ENCODE results near the gene MRPL36. TPM values are rescaled to one million over a fixed set of nuclear protein-coding genes. Genes with fewer than 3 reads are reported as not detected.

The MRPL36 gene
- total RNA-seq, 1 donor from 2014 or later = 50.1 TPM

GRCh38 chr5:1831677-1832313 is 32.2 kb upstream of the MRPL36 start:
- DNase-seq (ENCODE audit: extremely low spot score in 2 of 2) = no peak
- intact Hi-C loops (cut with DNase I) = no loop called here

DNA sequence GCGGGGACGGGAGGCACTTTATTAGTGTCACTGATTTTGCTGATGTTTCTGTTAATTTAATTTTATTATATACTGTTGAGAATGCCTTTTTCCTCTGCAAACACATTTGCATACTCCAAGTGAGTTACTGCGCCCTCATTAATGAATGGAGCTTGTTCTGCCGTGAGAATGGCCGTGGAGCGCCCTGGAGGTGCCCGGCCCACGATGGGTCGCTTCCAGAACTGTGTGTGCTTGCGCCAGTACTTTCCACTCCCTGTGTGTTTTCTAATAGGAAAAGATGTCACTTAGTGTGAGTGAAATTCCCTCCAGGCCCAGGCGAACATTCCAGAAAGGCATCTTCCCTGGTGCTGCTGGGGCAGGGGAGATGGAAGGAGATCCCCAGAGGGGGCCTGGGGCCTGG is 31.6 kb upstream of the MRPL36 start:
- no peak overlapping the region for H3K4me3 ChIP-seq
- TF ChIP-seq POLR2AphosphoS5 (IDR thresholded peaks at IDR 0.05; ENCODE audit: insufficient read depth in 1 of 2, low read depth in 1 of 2) (no peak), POLR2A (IDR thresholded peaks at IDR 0.05) (no peak), CTCF (IDR thresholded peaks at IDR 0.05) (no peak)
- H3K27me3 ChIP-seq = no peaks in the 10 kb centered on the region
- intact Hi-C loops (cut with DNase I) = no loop called here
- H3K4me1 ChIP-seq = no peaks in the 10 kb centered on the region
- no peak for DNase-seq (ENCODE audit: extremely low spot score in 2 of 2)
- no peak overlapping the region for H3K27ac ChIP-seq
- no peaks in the 10 kb centered on the region for H3K36me3 ChIP-seq
- H3K9me3 ChIP-seq = no peaks in the 10 kb centered on the region

More at GRCh38 chr5:1831677-1832313, 32.2 kb upstream of the MRPL36 start:
- no peak for TF ChIP-seq POLR2A (IDR thresholded peaks at IDR 0.05)
- TF ChIP-seq CTCF (IDR thresholded peaks at IDR 0.05) = no peak
- no peak for TF ChIP-seq POLR2AphosphoS5 (IDR thresholded peaks at IDR 0.05; ENCODE audit: insufficient read depth in 1 of 2, low read depth in 1 of 2)
- H3K27me3 ChIP-seq = no peaks in the 10 kb centered on the region
- H3K27ac ChIP-seq = no peak overlapping the region
- no peaks in the 10 kb centered on the region for H3K9me3 ChIP-seq
- H3K36me3 ChIP-seq = no peaks in the 10 kb centered on the region
- H3K4me1 ChIP-seq = no peaks in the 10 kb centered on the region
- no peak overlapping the region for H3K4me3 ChIP-seq

DNA sequence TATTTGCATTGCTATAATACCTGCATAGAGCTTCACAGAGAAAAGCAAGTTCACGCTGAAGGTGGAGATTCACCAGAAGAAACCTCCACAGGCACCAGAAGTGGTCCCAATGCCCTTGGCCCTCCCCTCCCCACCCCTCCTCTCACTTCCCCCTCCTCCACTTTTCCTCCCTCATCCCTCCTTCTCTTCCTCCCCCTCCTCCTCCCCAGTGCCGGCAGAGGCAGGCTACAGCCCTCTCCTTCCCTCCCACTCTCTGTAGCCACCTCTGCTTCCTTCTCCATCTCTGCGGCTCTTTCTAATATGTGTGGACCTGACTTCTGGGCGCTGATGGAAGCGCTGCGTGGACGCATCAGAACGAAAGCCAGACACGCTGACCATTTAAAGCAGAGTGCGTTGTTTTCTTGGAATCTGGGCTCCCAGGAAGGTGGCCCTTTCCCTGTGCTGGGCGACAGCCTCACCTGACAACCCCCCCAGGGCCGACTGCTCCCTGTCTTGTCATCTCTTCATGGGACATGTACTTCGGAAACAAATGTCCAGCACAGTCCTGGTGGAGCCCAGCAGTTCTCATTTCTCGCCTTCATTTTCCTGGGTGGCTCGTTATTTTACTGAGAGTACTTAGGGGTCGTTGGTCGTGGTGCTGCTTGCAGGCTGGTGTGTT is 31.1 kb upstream of the MRPL36 start:
- Histone ChIP-seq H3K9me3 (no peaks in the 10 kb centered on the region), H3K4me1 (no peaks in the 10 kb centered on the region), H3K27me3 (no peaks in the 10 kb centered on the region), H3K4me3 (no peak overlapping the region), H3K36me3 (no peaks in the 10 kb centered on the region), H3K27ac (no peak overlapping the region)
- no peak for TF ChIP-seq CTCF (IDR thresholded peaks at IDR 0.05)
- no peak for TF ChIP-seq POLR2A (IDR thresholded peaks at IDR 0.05)
- no peak for TF ChIP-seq POLR2AphosphoS5 (IDR thresholded peaks at IDR 0.05; ENCODE audit: insufficient read depth in 1 of 2, low read depth in 1 of 2)
- DNase-seq (ENCODE audit: extremely low spot score in 2 of 2) = no peak
- intact Hi-C loops (cut with DNase I) = no loop called here

GRCh38 chr5:1827886-1828397 is 28.3 kb upstream of the MRPL36 start:
- intact Hi-C loops (cut with DNase I) = no loop called here
- no peak overlapping the region for H3K27ac ChIP-seq

DNA sequence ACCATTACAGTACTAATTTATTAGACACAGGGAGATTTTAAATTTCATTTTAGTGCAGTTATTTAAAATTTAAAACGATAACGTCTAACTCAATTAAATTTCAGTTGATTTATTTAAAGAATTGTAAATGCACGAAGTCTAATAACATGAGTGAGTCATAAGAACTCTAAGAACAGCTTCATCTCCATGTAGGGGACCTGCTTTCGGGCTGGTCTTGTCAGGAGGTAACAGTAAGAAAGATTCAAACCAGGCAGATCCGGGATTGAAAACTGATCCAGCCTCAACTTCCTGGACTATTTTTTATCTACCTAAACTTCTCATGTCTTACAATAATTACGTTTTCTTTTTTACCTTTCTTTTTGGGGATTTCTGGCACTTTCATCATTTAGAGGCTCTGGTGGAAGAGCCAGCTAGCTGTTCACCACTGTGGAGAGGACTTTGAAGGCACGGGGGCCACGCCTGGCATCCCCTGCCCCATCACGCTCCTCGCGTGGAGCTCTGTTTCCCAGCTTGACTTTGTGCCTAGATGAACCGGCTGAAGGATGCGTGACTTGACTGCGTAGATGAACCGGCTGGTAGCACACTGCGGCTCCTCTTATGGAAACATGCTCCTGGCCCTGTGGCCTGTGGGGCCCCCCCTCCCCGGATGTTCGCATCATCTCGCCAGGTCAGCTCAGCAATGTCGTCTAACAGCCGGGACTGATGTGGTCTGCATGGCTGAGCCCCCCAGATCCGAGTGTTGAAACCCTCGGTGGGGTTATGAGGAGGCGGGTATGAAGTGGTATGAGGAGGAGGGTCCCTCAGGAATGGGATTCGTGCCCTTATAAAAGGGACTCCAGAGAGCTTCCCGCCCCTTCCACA is 27.6 kb upstream of the MRPL36 start:
- H3K36me3 ChIP-seq = peaks cover 0 to 3% of the 10 kb centered on the region in 2 donors
- no peak overlapping the region for H3K4me3 ChIP-seq
- no peak for TF ChIP-seq POLR2AphosphoS5 (IDR thresholded peaks at IDR 0.05; ENCODE audit: insufficient read depth in 1 of 2, low read depth in 1 of 2)
- intact Hi-C loops (cut with DNase I) = no loop called here
- H3K9me3 ChIP-seq = no peaks in the 10 kb centered on the region
- no peaks in the 10 kb centered on the region for H3K27me3 ChIP-seq
- H3K4me1 ChIP-seq = no peaks in the 10 kb centered on the region
- H3K27ac ChIP-seq = no peak overlapping the region
- DNase-seq (ENCODE audit: extremely low spot score in 2 of 2) = peak in 1 of 2 donors; percentile 91

More at GRCh38 chr5:1827886-1828397, 28.3 kb upstream of the MRPL36 start:
- Histone ChIP-seq H3K4me1 (no peaks in the 10 kb centered on the region), H3K9me3 (no peaks in the 10 kb centered on the region), H3K36me3 (no peaks in the 10 kb centered on the region), H3K27me3 (no peaks in the 10 kb centered on the region), H3K4me3 (no peak overlapping the region)
- DNase-seq (ENCODE audit: extremely low spot score in 2 of 2) = no peak
- TF ChIP-seq POLR2AphosphoS5 (IDR thresholded peaks at IDR 0.05; ENCODE audit: insufficient read depth in 1 of 2, low read depth in 1 of 2) = no peak
- TF ChIP-seq POLR2A (IDR thresholded peaks at IDR 0.05) = no peak
